Mesodermal cell (in vitro differentiated cells): ENCODE measurements around the gene PARL.

Experiments used
- H3K27ac ChIP-seq: 2 replicates; pipeline ENCODE4 v1.7.0; 2013; ENCODE audit warnings: mild to moderate bottlenecking, low read depth, low read length, moderate library complexity; ENCODE audit not compliant: severe bottlenecking
- H3K36me3 ChIP-seq: 2 replicates; pipeline ENCODE4 v1.7.1; 2013; ENCODE audit warnings: mild to moderate bottlenecking, low read length, moderate library complexity; ENCODE audit not compliant: control insufficient read depth, insufficient read depth
- H3K4me1 ChIP-seq: one replicate; pipeline ENCODE4 v1.7.1; 2013; ENCODE audit warnings: mild to moderate bottlenecking, low read length; ENCODE audit not compliant: insufficient read depth, control insufficient read depth, poor library complexity, severe bottlenecking
- H3K4me3 ChIP-seq: 2 replicates; pipeline ENCODE4 v1.7.0; 2013; ENCODE audit warnings: low read length, control low read depth, mild to moderate bottlenecking; ENCODE audit not compliant: insufficient read depth, poor library complexity, severe bottlenecking; ENCODE audit errors: extremely low read depth
- H3K9me3 ChIP-seq: 2 replicates; pipeline ENCODE4 v1.7.1; 2013; ENCODE audit warnings: mild to moderate bottlenecking, low read length, moderate library complexity; ENCODE audit not compliant: control insufficient read depth
- WGBS, 2 experiments: methylation state at CpG; one replicate each; pipeline ENCODE4 v1.1.5; 2013; ENCODE audit warnings: missing lambda C conversion rate in 2 of 2; ENCODE audit not compliant: insufficient coverage in 2 of 2; 5-methylcytosine and 5-hydroxymethylcytosine counted together

The PARL gene

GRCh38 chr3:183818706-183819624, 65.7 kb downstream of the PARL start:
- no peak overlapping the region for H3K27ac ChIP-seq
- H3K9me3 ChIP-seq, result no peaks in the 10 kb centered on the region
- H3K4me1 ChIP-seq, result no peaks in the 10 kb centered on the region
- WGBS, 2 experiments, result 92 to 93% methylated on average over 18 to 19 of the region's 25 CpGs
- peaks cover 20% of the 10 kb centered on the region for H3K36me3 ChIP-seq
- H3K4me3 ChIP-seq, result no peak overlapping the region

GRCh38 chr3:183818041-183818620, 66.5 kb downstream of the PARL start:
- H3K4me1 ChIP-seq, result no peaks in the 10 kb centered on the region
- no peak overlapping the region for H3K4me3 ChIP-seq
- H3K27ac ChIP-seq, result no peak overlapping the region
- peaks cover 20% of the 10 kb centered on the region for H3K36me3 ChIP-seq
- no peaks in the 10 kb centered on the region for H3K9me3 ChIP-seq
- WGBS, 2 experiments, result 88 to 94% methylated on average over 14 of the region's 14 CpGs

GRCh38 chr3:183817639-183818038, 67.0 kb downstream of the PARL start:
- 92 to 95% methylated on average over 7 to 9 of the region's 9 CpGs for WGBS, 2 experiments
- Histone ChIP-seq H3K4me3 (no peak overlapping the region), H3K36me3 (peaks cover 22% of the 10 kb centered on the region), H3K4me1 (no peaks in the 10 kb centered on the region), H3K9me3 (no peaks in the 10 kb centered on the region), H3K27ac (no peak overlapping the region)

- Histone ChIP-seq H3K4me1 (no peaks in the 10 kb centered on the region), H3K27ac (no peak overlapping the region), H3K9me3 (no peaks in the 10 kb centered on the region), H3K36me3 (peaks cover 30% of the 10 kb centered on the region), H3K4me3 (no peak overlapping the region)
- 95 to 98% methylated on average over 16 to 17 of the region's 20 CpGs for WGBS, 2 experiments
Observed at GRCh38 chr3:183816681-183817510, 67.8 kb downstream of the PARL start.

GRCh38 chr3:183815951-183816475, 68.7 kb downstream of the PARL start:
- WGBS, 2 experiments, result 91 to 98% methylated on average over 11 of the region's 12 CpGs
- Histone ChIP-seq H3K4me1 (no peaks in the 10 kb centered on the region), H3K36me3 (peaks cover 39% of the 10 kb centered on the region), H3K27ac (no peak overlapping the region), H3K4me3 (no peak overlapping the region), H3K9me3 (no peaks in the 10 kb centered on the region)

GRCh38 chr3:183815563-183815940, 69.1 kb downstream of the PARL start:
- WGBS, 2 experiments, result 91 to 100% methylated on average over 1 to 7 of the region's 9 CpGs
- no peaks in the 10 kb centered on the region for H3K4me1 ChIP-seq

DNA sequence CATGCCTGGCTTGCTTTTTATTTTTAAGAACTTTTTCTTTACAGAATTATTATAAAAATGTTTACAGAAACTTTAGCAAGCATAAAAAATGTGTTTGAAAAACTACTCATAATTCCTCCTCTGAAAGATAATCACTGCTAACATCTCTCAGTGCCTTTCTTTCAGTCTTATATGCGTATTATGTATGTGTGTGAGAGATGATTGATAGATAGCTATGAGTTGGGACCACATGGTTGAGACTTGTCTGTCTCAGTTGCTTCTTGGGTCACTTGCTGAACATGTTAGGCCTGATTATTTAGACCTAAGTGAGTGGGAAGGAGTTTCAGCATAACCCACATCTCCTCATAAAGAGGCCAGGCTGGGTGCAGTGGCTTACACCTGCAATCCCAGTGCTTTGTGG, 70.4 kb downstream of the PARL start:
- Histone ChIP-seq H3K36me3 (peaks cover 56% of the 10 kb centered on the region), H3K4me1 (no peaks in the 10 kb centered on the region), H3K4me3 (no peak overlapping the region), H3K27ac (no peak overlapping the region), H3K9me3 (no peaks in the 10 kb centered on the region)
- WGBS, 2 experiments, result no CpG with 5 or more reads among the region's 1 CpG

More at GRCh38 chr3:183815563-183815940, 69.1 kb downstream of the PARL start:
- H3K27ac ChIP-seq, result no peak overlapping the region
- peaks cover 43% of the 10 kb centered on the region for H3K36me3 ChIP-seq
- no peak overlapping the region for H3K4me3 ChIP-seq
- H3K9me3 ChIP-seq, result no peaks in the 10 kb centered on the region

- H3K9me3 ChIP-seq, result no peaks in the 10 kb centered on the region
- H3K4me3 ChIP-seq, result no peak overlapping the region
- no peaks in the 10 kb centered on the region for H3K4me1 ChIP-seq
- 95 to 96% methylated on average over 7 of the region's 8 CpGs for WGBS, 2 experiments
- peaks cover 70% of the 10 kb centered on the region for H3K36me3 ChIP-seq
- H3K27ac ChIP-seq, result no peak overlapping the region
Observed at GRCh38 chr3:183812761-183813445, 71.8 kb downstream of the PARL start.

GRCh38 chr3:183811638-183812037, 73.0 kb downstream of the PARL start:
- H3K36me3 ChIP-seq, result peaks cover 73% of the 10 kb centered on the region
- 92 to 96% methylated on average over 7 to 11 of the region's 11 CpGs for WGBS, 2 experiments
- no peak overlapping the region for H3K4me3 ChIP-seq
- H3K4me1 ChIP-seq, result no peaks in the 10 kb centered on the region
- H3K9me3 ChIP-seq, result no peaks in the 10 kb centered on the region
- H3K27ac ChIP-seq, result no peak overlapping the region
